Gastrocnemius medialis (tissue), 4 donors: Measurements from ENCODE around the gene KCNQ2. TPM values are rescaled to one million over a fixed set of nuclear protein-coding genes. Genes with fewer than 3 reads are reported as not detected.

Source experiments
- ATAC-seq, 2 donors: fragments of 150-250 bp; one replicate each; pipeline ENCODE4 v1.9.1; 2016
- DNase-seq, 2 donors: peaks; one replicate each; pipeline ENCODE4 v3.0.0-alpha.2; 2019
- H3K27ac ChIP-seq, 4 donors: fragments of 200-600 bp; sonication (generic); 1 replicate in 1 of 4; 2 replicates in 3 of 4; pipeline ENCODE4 v1.5.1; 2016 to 2018; ENCODE audit warnings: mild to moderate bottlenecking in 2 of 4, moderate library complexity in 1 of 4
- H3K27me3 ChIP-seq, 3 donors: fragments of 200-600 bp; sonication (generic) in 2 of 3; 1 replicate in 1 of 3; 2 replicates in 2 of 3; pipeline versions ENCODE4 v1.5.1 to v1.6.0; 2016 to 2019; ENCODE audit warnings: mild to moderate bottlenecking in 1 of 3, moderate library complexity in 1 of 3
- H3K36me3 ChIP-seq, 2 donors: fragments of 200-600 bp; sonication (generic) in 1 of 2; one replicate each; pipeline ENCODE4 v1.5.1; 2017 to 2018
- H3K4me1 ChIP-seq, 2 donors: fragments of 200-600 bp; sonication (generic) in 1 of 2; one replicate each; pipeline ENCODE4 v1.5.1; 2016 to 2017; ENCODE audit warnings: mild to moderate bottlenecking in 2 of 2
- H3K4me3 ChIP-seq, 4 donors: fragments of 200-600 bp; sonication (generic) in 3 of 4; 1 replicate in 1 of 4; 2 replicates in 3 of 4; pipeline ENCODE4 v1.5.1; 2016 to 2019; ENCODE audit warnings: mild to moderate bottlenecking in 2 of 4
- H3K9me3 ChIP-seq, 3 donors: fragments of 200-600 bp; sonication (generic) in 2 of 3; 1 replicate in 1 of 3; 2 replicates in 2 of 3; pipeline ENCODE4 v1.5.1; 2016 to 2019
- CTCF ChIP-seq, 5 experiments: fragments of 450-650 bp in 3 of 5; fragments of 200-600 bp in 2 of 5; sonication (generic) in 2 of 5; IDR thresholded peaks in 4 of 5; conservative IDR thresholded peaks in 1 of 5; 1 replicate in 4 of 5; 2 replicates in 1 of 5; pipeline ENCODE4 v1.5.1; 2016 to 2019; ENCODE audit warnings: antibody characterized with exemption in 5 of 5, mild to moderate bottlenecking in 3 of 5, moderate library complexity in 3 of 5
- POLR2A ChIP-seq, 2 donors: fragments of 450-650 bp; IDR thresholded peaks; one replicate each; pipeline ENCODE4 v1.6.1; 2017; ENCODE audit warnings: antibody characterized with exemption in 2 of 2, mild to moderate bottlenecking in 2 of 2, moderate library complexity in 2 of 2
- in situ Hi-C, 4 donors: fragments of 200-750 bp; cut with MboI; loops; one replicate each; pipeline versions ENCODE4 v1.15.0 to v1.8.0; 2017; ENCODE audit warnings: low sequenced_read_pairs in 4 of 4
- intact Hi-C: fragments of 100-400 bp; cut with DNase I; formaldehyde crosslinking; loops from one replicate; pipeline ENCODE4 v1.15.1; 2023; ENCODE audit warnings: low total_unique reads
- total RNA-seq, 4 donors: library from RNA; depleted of rRNA; stranded (reverse); fragments of >200 nt; gene quantifications; one replicate each; pipeline versions ENCODE4 v1.1.0 to v1.2.3, GENCODE V29; 2016

The KCNQ2 gene
- total RNA-seq, 4 donors from 2014 or later = not detected

- ATAC-seq = no peak
- intact Hi-C loops = no loop called here
- Histone ChIP-seq H3K4me1 (no peaks in the 10 kb centered on the region), H3K9me3 (no peaks in the 10 kb centered on the region), H3K36me3 (no peaks in the 10 kb centered on the region), H3K27ac (no peak overlapping the region), H3K27me3 (peaks cover 28 to 41% (median 29%) of the 10 kb centered on the region in 3 donors), H3K4me3 (no peak overlapping the region)
- in situ Hi-C loops = no loop called here
- DNase-seq = no peak
- TF ChIP-seq POLR2A (IDR thresholded peaks at IDR 0.05) (no peak), CTCF (IDR thresholded peaks at IDR 0.05 in 4 of 5, conservative IDR thresholded peaks at IDR 0.05 in 1 of 5) (no peak)
Measured at GRCh38 chr20:63446216-63447024, 26.0 kb downstream of the KCNQ2 start.

GRCh38 chr20:63445075-63445734 is 27.2 kb downstream of the KCNQ2 start:
- Histone ChIP-seq H3K27ac (no peak overlapping the region), H3K27me3 (peaks cover 21 to 40% (median 23%) of the 10 kb centered on the region in 3 donors), H3K4me3 (no peak overlapping the region), H3K4me1 (no peaks in the 10 kb centered on the region), H3K36me3 (no peaks in the 10 kb centered on the region), H3K9me3 (no peaks in the 10 kb centered on the region)
- no peak for TF ChIP-seq POLR2A (IDR thresholded peaks at IDR 0.05)
- no peak for TF ChIP-seq CTCF (IDR thresholded peaks at IDR 0.05 in 4 of 5, conservative IDR thresholded peaks at IDR 0.05 in 1 of 5)
- intact Hi-C loops = no loop called here
- DNase-seq (no peak), ATAC-seq (no peak)
- in situ Hi-C loops = no loop called here

- H3K27me3 ChIP-seq = peaks cover 15 to 35% (median 23%) of the 10 kb centered on the region in 3 donors
- TF ChIP-seq CTCF (IDR thresholded peaks at IDR 0.05 in 4 of 5, conservative IDR thresholded peaks at IDR 0.05 in 1 of 5) = no peak
- no peak for TF ChIP-seq POLR2A (IDR thresholded peaks at IDR 0.05)
- intact Hi-C loops = no loop called here
- no peak for ATAC-seq
- no peak for DNase-seq
- no peaks in the 10 kb centered on the region for H3K4me1 ChIP-seq
- H3K9me3 ChIP-seq = no peaks in the 10 kb centered on the region
- no peaks in the 10 kb centered on the region for H3K36me3 ChIP-seq
- no peak overlapping the region for H3K4me3 ChIP-seq
- in situ Hi-C loops = no loop called here
- no peak overlapping the region for H3K27ac ChIP-seq
Measured at GRCh38 chr20:63444548-63444947, 27.9 kb downstream of the KCNQ2 start.

- Histone ChIP-seq H3K9me3 (no peaks in the 10 kb centered on the region), H3K36me3 (no peaks in the 10 kb centered on the region), H3K27ac (no peak overlapping the region), H3K4me3 (no peak overlapping the region), H3K4me1 (no peaks in the 10 kb centered on the region), H3K27me3 (peaks cover 12 to 28% (median 17%) of the 10 kb centered on the region in 3 donors)
- in situ Hi-C loops = no loop called here
- ATAC-seq (no peak), DNase-seq (no peak)
- TF ChIP-seq POLR2A (IDR thresholded peaks at IDR 0.05) (no peak), CTCF (IDR thresholded peaks at IDR 0.05 in 4 of 5, conservative IDR thresholded peaks at IDR 0.05 in 1 of 5) (no peak)
- intact Hi-C loops = no loop called here
Measured at GRCh38 chr20:63443606-63444395, 28.7 kb downstream of the KCNQ2 start.
